ENCODE data around the gene ARHGAP23. TPM values are rescaled to one million over a fixed set of nuclear protein-coding genes. Genes with fewer than 3 reads are reported as not detected.
A peak's percentile ranks its signal among the peaks of the same experiment; 100 is the strongest.

ARHGAP23 gene
- total and polyA plus RNA-seq, 4 experiments from 2014 or later, result 0.04 to 0.23 TPM; not detected in 2

- H3K27ac ChIP-seq (ENCODE audit: low read depth, low read length), result no peak overlapping the region
- no peaks in the 10 kb centered on the region for H3K9me3 ChIP-seq (ENCODE audit: control insufficient read depth in 1 of 2, low read length in 2 of 2)
- Mint-ChIP-seq H3K36me3 (no peaks in the 10 kb centered on the region), H3K27ac (no peak overlapping the region), H3K9me3 (no peaks in the 10 kb centered on the region), H3K4me1 (peaks cover 2 to 12% (median 3%) of the 10 kb centered on the region in 4 donors), H3K4me3 (peak overlapping the region in 1 of 8 donors; percentile 49), H3K27me3 (peaks cover 30 to 39% of the 10 kb centered on the region in 2 donors)
- intact Hi-C loops (cut with micrococcal nuclease), result no loop called here
- POLR2A ChIA-PET (ENCODE audit: partially characterized antibody), result no interaction called here
- H3K4me1 ChIP-seq (ENCODE audit: insufficient read depth, low read length), result peaks cover 9% of the 10 kb centered on the region
- no peak for DNase-seq
- H3K36me3 ChIP-seq (ENCODE audit: insufficient read depth, low read length), result no peaks in the 10 kb centered on the region
- peaks cover 17% of the 10 kb centered on the region for H3K27me3 ChIP-seq (ENCODE audit: insufficient read depth, low read length)
- CTCF ChIA-PET (ENCODE audit: partially characterized antibody), result interaction anchor here (2.7 kb wide), 1 partner anchor 68 kb away, joined by 26 read pairs; no protein-coding TSS in a partner anchor
- no peak overlapping the region for H3K4me3 ChIP-seq (ENCODE audit: low read length in 2 of 2)
Measured at GRCh38 chr17:38416840-38417209, 11.4 kb upstream of the ARHGAP23 start.

GRCh38 chr17:38417210-38417951 lies 10.9 kb upstream of the ARHGAP23 start:
- H3K4me3 Mint-ChIP-seq, result peak overlapping the region in 1 of 8 donors; percentile 4
- no peaks in the 10 kb centered on the region for H3K9me3 Mint-ChIP-seq
- POLR2A ChIA-PET (ENCODE audit: partially characterized antibody), result no interaction called here
- H3K27me3 ChIP-seq (ENCODE audit: insufficient read depth, low read length), result peaks cover 17% of the 10 kb centered on the region
- no peaks in the 10 kb centered on the region for H3K36me3 ChIP-seq (ENCODE audit: insufficient read depth, low read length)
- CTCF ChIA-PET (ENCODE audit: partially characterized antibody), result interaction anchor here (0.7 to 2.7 kb wide), 2 partner anchors 8 to 68 kb away, joined by 3 to 26 read pairs; no protein-coding TSS in a partner anchor
- H3K9me3 ChIP-seq (ENCODE audit: control insufficient read depth in 1 of 2, low read length in 2 of 2), result no peaks in the 10 kb centered on the region
- no peak for DNase-seq
- no peaks in the 10 kb centered on the region for H3K36me3 Mint-ChIP-seq
- peaks cover 9% of the 10 kb centered on the region for H3K4me1 ChIP-seq (ENCODE audit: insufficient read depth, low read length)
- H3K27ac ChIP-seq (ENCODE audit: low read depth, low read length), result no peak overlapping the region
- H3K4me1 Mint-ChIP-seq, result peaks cover 2 to 12% (median 3%) of the 10 kb centered on the region in 4 donors
- H3K27me3 Mint-ChIP-seq, result peaks cover 32 to 44% of the 10 kb centered on the region in 2 donors
- intact Hi-C loops (cut with micrococcal nuclease), result no loop called here
- H3K27ac Mint-ChIP-seq, result no peak overlapping the region
- no peak overlapping the region for H3K4me3 ChIP-seq (ENCODE audit: low read length in 2 of 2)

GRCh38 chr17:38418062-38418692 lies 10.1 kb upstream of the ARHGAP23 start:
- ChIA-PET CTCF (ENCODE audit: partially characterized antibody) (interaction anchor here (0.7 to 2.7 kb wide), 3 partner anchors 9 to 69 kb away, joined by 3 to 26 read pairs (median 3); no protein-coding TSS in a partner anchor), POLR2A (ENCODE audit: partially characterized antibody) (no interaction called here)
- Histone ChIP-seq H3K9me3 (ENCODE audit: control insufficient read depth in 1 of 2, low read length in 2 of 2) (no peaks in the 10 kb centered on the region), H3K27ac (ENCODE audit: low read depth, low read length) (no peak overlapping the region), H3K27me3 (ENCODE audit: insufficient read depth, low read length) (peaks cover 22% of the 10 kb centered on the region), H3K4me1 (ENCODE audit: insufficient read depth, low read length) (peaks cover 9% of the 10 kb centered on the region), H3K4me3 (ENCODE audit: low read length in 2 of 2) (no peak overlapping the region), H3K36me3 (ENCODE audit: insufficient read depth, low read length) (no peaks in the 10 kb centered on the region)
- Mint-ChIP-seq H3K27ac (no peak overlapping the region), H3K4me1 (peaks cover 2 to 12% (median 3%) of the 10 kb centered on the region in 4 donors), H3K27me3 (peaks cover 35 to 42% of the 10 kb centered on the region in 2 donors), H3K9me3 (no peaks in the 10 kb centered on the region), H3K4me3 (peak overlapping the region in 1 of 8 donors; percentile 54), H3K36me3 (no peaks in the 10 kb centered on the region)
- intact Hi-C loops (cut with micrococcal nuclease), result no loop called here
- peak in 1 of 5 donors; percentile 3 for DNase-seq

- no peak overlapping the region for H3K27ac Mint-ChIP-seq
Measured at GRCh38 chr17:38418693-38419507, 9.4 kb upstream of the ARHGAP23 start.

GRCh38 chr17:38419508-38419981 lies 8.7 kb upstream of the ARHGAP23 start:
- Histone ChIP-seq H3K27me3 (ENCODE audit: insufficient read depth, low read length) (peaks cover 22% of the 10 kb centered on the region), H3K27ac (ENCODE audit: low read depth, low read length) (no peak overlapping the region), H3K4me1 (ENCODE audit: insufficient read depth, low read length) (peaks cover 8% of the 10 kb centered on the region), H3K9me3 (ENCODE audit: control insufficient read depth in 1 of 2, low read length in 2 of 2) (no peaks in the 10 kb centered on the region), H3K4me3 (ENCODE audit: low read length in 2 of 2) (no peak overlapping the region), H3K36me3 (ENCODE audit: insufficient read depth, low read length) (no peaks in the 10 kb centered on the region)
- DNase-seq, result no peak
- POLR2A ChIA-PET (ENCODE audit: partially characterized antibody), result no interaction called here
- H3K4me1 Mint-ChIP-seq, result peaks cover 2 to 12% (median 6%) of the 10 kb centered on the region in 4 donors
- H3K27me3 Mint-ChIP-seq, result peaks cover 41 to 51% of the 10 kb centered on the region in 2 donors
- H3K27ac Mint-ChIP-seq, result no peak overlapping the region
- intact Hi-C loops (cut with micrococcal nuclease), result no loop called here
- no peaks in the 10 kb centered on the region for H3K9me3 Mint-ChIP-seq
- H3K4me3 Mint-ChIP-seq, result peak overlapping the region in 3 of 8 donors; percentile 32 to 72 (median 41)
- CTCF ChIA-PET (ENCODE audit: partially characterized antibody), result interaction anchor here (1.3 kb wide), 1 partner anchor 70 kb away, joined by 3 read pairs; no protein-coding TSS in a partner anchor
- H3K36me3 Mint-ChIP-seq, result no peaks in the 10 kb centered on the region

More at GRCh38 chr17:38418693-38419507, 9.4 kb upstream of the ARHGAP23 start:
- H3K27me3 ChIP-seq (ENCODE audit: insufficient read depth, low read length), result peaks cover 22% of the 10 kb centered on the region
- H3K27ac ChIP-seq (ENCODE audit: low read depth, low read length), result no peak overlapping the region
- Mint-ChIP-seq H3K4me3 (peak overlapping the region in 5 of 8 donors; percentile 54 to 74 (median 60)), H3K27me3 (peaks cover 39 to 46% of the 10 kb centered on the region in 2 donors), H3K9me3 (no peaks in the 10 kb centered on the region), H3K36me3 (no peaks in the 10 kb centered on the region), H3K4me1 (peaks cover 2 to 12% (median 6%) of the 10 kb centered on the region in 4 donors)
- no peaks in the 10 kb centered on the region for H3K36me3 ChIP-seq (ENCODE audit: insufficient read depth, low read length)
- DNase-seq, result no peak
- H3K4me3 ChIP-seq (ENCODE audit: low read length in 2 of 2), result no peak overlapping the region
- POLR2A ChIA-PET (ENCODE audit: partially characterized antibody), result no interaction called here
- intact Hi-C loops (cut with micrococcal nuclease), result no loop called here
- H3K4me1 ChIP-seq (ENCODE audit: insufficient read depth, low read length), result peaks cover 9% of the 10 kb centered on the region
- H3K9me3 ChIP-seq (ENCODE audit: control insufficient read depth in 1 of 2, low read length in 2 of 2), result no peaks in the 10 kb centered on the region
- CTCF ChIA-PET (ENCODE audit: partially characterized antibody), result interaction anchor here (0.9 to 1.3 kb wide), 2 partner anchors 70 kb away, joined by 3 read pairs; no protein-coding TSS in a partner anchor

GRCh38 chr17:38420518-38420917 lies 7.7 kb upstream of the ARHGAP23 start:
- Mint-ChIP-seq H3K4me3 (no peak overlapping the region), H3K27me3 (peaks cover 45 to 61% of the 10 kb centered on the region in 2 donors), H3K4me1 (peaks cover 2 to 12% (median 6%) of the 10 kb centered on the region in 4 donors), H3K36me3 (no peaks in the 10 kb centered on the region), H3K27ac (no peak overlapping the region), H3K9me3 (no peaks in the 10 kb centered on the region)
- Histone ChIP-seq H3K9me3 (ENCODE audit: control insufficient read depth in 1 of 2, low read length in 2 of 2) (no peaks in the 10 kb centered on the region), H3K4me1 (ENCODE audit: insufficient read depth, low read length) (peaks cover 4% of the 10 kb centered on the region), H3K4me3 (ENCODE audit: low read length in 2 of 2) (no peak overlapping the region), H3K27ac (ENCODE audit: low read depth, low read length) (no peak overlapping the region), H3K36me3 (ENCODE audit: insufficient read depth, low read length) (no peaks in the 10 kb centered on the region), H3K27me3 (ENCODE audit: insufficient read depth, low read length) (peaks cover 22% of the 10 kb centered on the region)
- intact Hi-C loops (cut with micrococcal nuclease), result no loop called here
- POLR2A ChIA-PET (ENCODE audit: partially characterized antibody), result no interaction called here
- CTCF ChIA-PET (ENCODE audit: partially characterized antibody), result interaction anchor here (1.3 kb wide), 1 partner anchor 71 kb away, joined by 3 read pairs; no protein-coding TSS in a partner anchor
- no peak for DNase-seq
